Hematopoietic multipotent progenitor cell (in vitro differentiated cells): Measurements from ENCODE around the gene TTBK1. TPM values are rescaled to one million over a fixed set of nuclear protein-coding genes. Genes with fewer than 3 reads are reported as not detected.

Source experiments
- DNase-seq, 3 donors: peaks; one replicate each; pipeline ENCODE4 v3.0.0-alpha.2; 2011 to 2015; ENCODE audit warnings: low read depth in 2 of 3, low spot score in 2 of 3
- total RNA-seq: library from RNA; depleted of rRNA; stranded (reverse); fragments of >200 nt; gene quantifications from one replicate; pipeline ENCODE4 v1.2.3, GENCODE V29; 2012

Gene TTBK1
- total RNA-seq, 1 donor: under 0.01 TPM

- DNase-seq: no peak
These were observed 11.0 kb downstream of the TTBK1 start for GRCh38 chr6:43254138-43254817.

GRCh38 chr6:43254846-43255245, 11.6 kb downstream of the TTBK1 start:
- no peak for DNase-seq

GRCh38 chr6:43255408-43256054, 12.2 kb downstream of the TTBK1 start:
- no peak for DNase-seq

GRCh38 chr6:43256670-43257366, 13.5 kb downstream of the TTBK1 start:
- no peak for DNase-seq

GRCh38 chr6:43257367-43258145, 14.3 kb downstream of the TTBK1 start:
- DNase-seq: no peak

- no peak for DNase-seq
These were observed 14.9 kb downstream of the TTBK1 start for GRCh38 chr6:43258180-43258579.

- no peak for DNase-seq
These were observed 15.8 kb downstream of the TTBK1 start for GRCh38 chr6:43258807-43259686.

- DNase-seq: no peak
These were observed 17.5 kb downstream of the TTBK1 start for GRCh38 chr6:43260791-43261190.

GRCh38 chr6:43261198-43261597, 17.9 kb downstream of the TTBK1 start:
- no peak for DNase-seq

- no peak for DNase-seq
These were observed 18.9 kb downstream of the TTBK1 start for GRCh38 chr6:43262000-43262779.

- no peak for DNase-seq
These were observed 19.6 kb downstream of the TTBK1 start for GRCh38 chr6:43262780-43263313.

GRCh38 chr6:43263314-43264178, 20.3 kb downstream of the TTBK1 start:
- peak in 2 of 3 donors; percentile 73 to 85 for DNase-seq

- no peak for DNase-seq
These were observed 21.4 kb downstream of the TTBK1 start for GRCh38 chr6:43264599-43265145.

GRCh38 chr6:43265564-43265963, 22.3 kb downstream of the TTBK1 start:
- DNase-seq: no peak

GRCh38 chr6:43267619-43268354, 24.5 kb downstream of the TTBK1 start:
- no peak for DNase-seq

GRCh38 chr6:43268355-43268700, 25.0 kb downstream of the TTBK1 start:
- DNase-seq: no peak

- DNase-seq: no peak
These were observed 25.5 kb downstream of the TTBK1 start for GRCh38 chr6:43268782-43269272.
